K562 (cell line): ENCODE data around the gene CARD9. TPM values are rescaled to one million over a fixed set of nuclear protein-coding genes. Genes with fewer than 3 reads are reported as not detected.
"Not testable (repeated sequence)": the region's sequence is repeated elsewhere in the genome, so short reads cannot be mapped to it uniquely, and the experiment has no call there.

Experiments
- ATAC-seq: fragments of 200-7000 bp; cut with Tn5 transposase; 3 replicates; pipeline ENCODE4 v1.9.1; 2020; ENCODE audit warnings: moderate library complexity
- BruUV-seq: library from RNA; stranded (reverse); fragments of 400-500 nt; replicated peaks from 2 replicates; lab custom pipeline; 2021; lab: Mats Ljungman, UMichigan
- CTCF ChIA-PET: fragments of 300-600 bp; formaldehyde crosslinking; extraction: SDS; loops from one replicate; lab custom pipeline; 2021; ENCODE audit warnings: low intra/inter-chr PET ratio; lab: Yijun Ruan, JAX
- POLR2A ChIA-PET: fragments of 300-600, 350-650 bp; sonication (Branson Sonifier 250); formaldehyde crosslinking; extraction: SDS; loops from one replicate; lab custom pipeline; 2021; ENCODE audit warnings: antibody characterized with exemption, inconsistent platforms; lab: Yijun Ruan, JAX
- DNase-seq, 4 experiments: peaks; one replicate each; pipeline versions ENCODE4 v3.0.0 to v3.0.0-alpha.2; 2011 to 2018; ENCODE audit warnings: low spot score in 3 of 4, mixed read lengths in 3 of 4; ENCODE audit errors: extremely low read depth in 1 of 4
- FAIRE-seq: peaks from 2 replicates; lab custom pipeline; 2011; peaks lifted over from hg19 to GRCh38; lab: Jason Lieb, UNC
- H2AFZ ChIP-seq: 2 replicates; pipeline ENCODE4 v1.6.0; 2011; ENCODE audit warnings: low read depth, low read length, control low read depth, inconsistent platforms
- H3K27ac ChIP-seq: fragments of 200-600 bp; 3 replicates; pipeline ENCODE4 v1.8.0; 2011; ENCODE audit warnings: low read depth, mild to moderate bottlenecking, control low read depth, inconsistent platforms, low read length, moderate library complexity, mixed read lengths; ENCODE audit errors: extremely low read depth
- H3K27me3 ChIP-seq, 2 experiments: fragments of 300-600 bp in 1 of 2; 2 replicates in 1 of 2; 3 replicates in 1 of 2; pipeline versions ENCODE4 v1.6.0 to v1.8.0; 2011; ENCODE audit warnings: inconsistent platforms in 2 of 2, low read length in 2 of 2, mild to moderate bottlenecking in 1 of 2, mixed read lengths in 1 of 2, moderate library complexity in 1 of 2; ENCODE audit not compliant: control insufficient read depth in 2 of 2, insufficient read depth in 2 of 2
- H3K36me3 ChIP-seq: fragments of 300-600 bp; 3 replicates; pipeline ENCODE4 v1.8.0; 2011; ENCODE audit warnings: mild to moderate bottlenecking, low read length, inconsistent platforms; ENCODE audit not compliant: control insufficient read depth, insufficient read depth
- H3K4me1 ChIP-seq, 2 experiments: fragments of 200-600 bp in 1 of 2; replicated peaks in 1 of 2; 2 replicates in 1 of 2; 3 replicates in 1 of 2; pipeline versions ENCODE4 v1.5.1 to v1.8.0; 2011; ENCODE audit warnings: inconsistent platforms in 2 of 2, low read length in 2 of 2, mild to moderate bottlenecking in 1 of 2, mixed read lengths in 1 of 2, moderate library complexity in 1 of 2; ENCODE audit not compliant: control insufficient read depth in 2 of 2, insufficient read depth in 2 of 2
- H3K4me2 ChIP-seq: 2 replicates; pipeline ENCODE4 v1.6.1; 2011; ENCODE audit warnings: low read length, control low read depth, inconsistent platforms, mixed read lengths; ENCODE audit not compliant: insufficient read depth
- H3K4me3 ChIP-seq: fragments of 200-600 bp; sonication (generic), shearing (Covaris generic); 2 replicates; pipeline ENCODE4 v1.5.1; 2016; ENCODE audit warnings: control low read depth, inconsistent platforms
- H3K79me2 ChIP-seq: fragments of 200-600 bp; 3 replicates; pipeline ENCODE4 v1.8.0; 2011; ENCODE audit warnings: low read length, inconsistent platforms; ENCODE audit not compliant: control insufficient read depth, insufficient read depth
- H3K9ac ChIP-seq, 2 experiments: 2 replicates each; pipeline versions ENCODE4 v1.6.0 to v1.6.1; 2011; ENCODE audit warnings: low read depth in 2 of 2, low read length in 2 of 2, control low read depth in 1 of 2, inconsistent platforms in 1 of 2, mild to moderate bottlenecking in 1 of 2, mixed read lengths in 1 of 2; ENCODE audit not compliant: insufficient read depth in 1 of 2
- H3K9me1 ChIP-seq: one replicate; pipeline ENCODE4 v1.6.0; 2011; ENCODE audit warnings: inconsistent platforms, mild to moderate bottlenecking, low read length, moderate library complexity; ENCODE audit not compliant: control insufficient read depth, insufficient read depth
- H3K9me3 ChIP-seq: replicated peaks from 2 replicates; pipeline ENCODE4 v1.5.1; 2011; ENCODE audit warnings: low read depth, low read length, inconsistent platforms; ENCODE audit not compliant: control insufficient read depth, insufficient read depth
- H4K20me1 ChIP-seq: replicated peaks from 2 replicates; pipeline ENCODE4 v1.6.1; 2011; ENCODE audit warnings: low read length, inconsistent platforms, mixed read lengths; ENCODE audit not compliant: control insufficient read depth, insufficient read depth
- POLR2G ChIP-seq: fragments of 200-400 bp; formaldehyde crosslinking; IDR thresholded peaks from 2 replicates; pipeline ENCODE4 v1.6.1; 2017; ENCODE audit warnings: low read depth, mild to moderate bottlenecking, antibody characterized with exemption, low read length, moderate library complexity
- RBFOX2 ChIP-seq: fragments of 200-400 bp; formaldehyde crosslinking; IDR thresholded peaks from 2 replicates; pipeline ENCODE4 v1.6.1; 2017; ENCODE audit warnings: low read depth, mild to moderate bottlenecking, low read length, moderate library complexity
- WGBS: fragments of 100-300 bp; shearing (Covaris generic); methylation state at CpG from one replicate; pipeline ENCODE4 v1.1.6; 2016; ENCODE audit warnings: low coverage, mixed read lengths; ENCODE audit not compliant: insufficient coverage; ENCODE audit errors: missing lambda C conversion rate; 5-methylcytosine and 5-hydroxymethylcytosine counted together
- in situ Hi-C: fragments of 300-500 bp; cut with MboI; formaldehyde crosslinking; loops from 4 replicates; pipeline ENCODE4 v1.15.0; 2018; ENCODE audit warnings: inconsistent platforms, mixed read lengths
- intact Hi-C: fragments of 100-400 bp; cut with micrococcal nuclease; formaldehyde crosslinking; loops from 2 replicates; pipeline ENCODE4 v1.14.2; 2022
- polyA plus RNA-seq, 8 experiments: library from polyadenylated mRNA; depleted of rRNA in 4 of 8; stranded (reverse) in 5 of 8; unstranded in 3 of 8; fragments of >200 nt; fragmentation: Nextera tagmentation in 2 of 8; fragmentation: Illumina TruSeq in 1 of 8; extraction: Ambion mirVana in 2 of 8; extraction: Trizol in 1 of 8; gene quantifications; 2 replicates each; pipeline versions ENCODE4 v1.2.1 to v1.2.3, GENCODE V29; 2011 to 2014; ENCODE audit warnings: inconsistent platforms in 1 of 8, missing spikeins in 1 of 8
- total RNA-seq, 7 experiments: library from RNA; depleted of rRNA in 6 of 7; stranded (reverse); fragments of >200 nt in 6 of 7; fragmentation: Illumina TruSeq in 2 of 7; extraction: Trizol in 2 of 7; gene quantifications; 2 replicates each; pipeline versions ENCODE4 v1.2.1 to v1.2.3, GENCODE V29; 2011 to 2021; ENCODE audit warnings: low replicate concordance in 1 of 7

The CARD9 gene
- total and polyA plus RNA-seq, 9 of the 15 experiments (the other 6 are each of a cell fraction or from before 2014, with no cell fraction given) = 1.7 to 53.0 (median 9.7) TPM

GRCh38 chr9:136407061-136407460, 33.6 kb upstream of the CARD9 start:
- 88% methylated on average over 27 of the region's 28 CpGs for WGBS
- H3K9me3 ChIP-seq, H4K20me1 ChIP-seq, CTCF ChIA-PET, H2AFZ ChIP-seq, ATAC-seq, intact Hi-C loops, H3K4me3 ChIP-seq, H3K27ac ChIP-seq, DNase-seq, POLR2A ChIA-PET, in situ Hi-C loops, H3K4me2 ChIP-seq, H3K9me1 ChIP-seq, FAIRE-seq, H3K27me3 ChIP-seq: not testable (repeated sequence)
- H3K9ac ChIP-seq = 0 out of 4 replicates have a peak overlapping the region, but pooled peaks of 1 of the 2 experiments have one; percentile 75
- H3K36me3 ChIP-seq = peaks cover 72% of the 10 kb centered on the region
- TF ChIP-seq POLR2G = peak; percentile 52
- peak; percentile 30; the same call in 1 of the 2 replicates for TF ChIP-seq RBFOX2
- BruUV-seq = TSS peak; percentile 5
- peaks cover 16 to 45% of the 10 kb centered on the region in 2 experiments; a peak in 4 of 5 replicates for H3K4me1 ChIP-seq
- peaks cover 47% of the 10 kb centered on the region for H3K79me2 ChIP-seq

GRCh38 chr9:136405904-136406303, 32.4 kb upstream of the CARD9 start:
- intact Hi-C loops, CTCF ChIA-PET: not testable (repeated sequence)
- H3K36me3 ChIP-seq = peaks cover 73% of the 10 kb centered on the region

More at GRCh38 chr9:136405904-136406303, 32.4 kb upstream of the CARD9 start:
- Histone ChIP-seq H3K79me2 (peaks cover 35% of the 10 kb centered on the region), H3K4me1 (peaks cover 9 to 48% of the 10 kb centered on the region in 2 experiments; a peak in 4 of 5 replicates)
- H3K4me2 ChIP-seq, H3K9me3 ChIP-seq, H2AFZ ChIP-seq, H3K9ac ChIP-seq, H3K27me3 ChIP-seq, FAIRE-seq, DNase-seq, H3K9me1 ChIP-seq, H4K20me1 ChIP-seq, H3K4me3 ChIP-seq, H3K27ac ChIP-seq, in situ Hi-C loops, BruUV-seq, ATAC-seq: not testable (repeated sequence)
- WGBS = 85% methylated on average over 10 of the region's 10 CpGs
- POLR2A ChIA-PET = interaction anchor here (0.6 kb wide), 2 partner anchors 34 to 69 kb away, joined by 3 read pairs; no protein-coding TSS in a partner anchor
